ENCODE data around the gene PFKFB1.

DNA sequence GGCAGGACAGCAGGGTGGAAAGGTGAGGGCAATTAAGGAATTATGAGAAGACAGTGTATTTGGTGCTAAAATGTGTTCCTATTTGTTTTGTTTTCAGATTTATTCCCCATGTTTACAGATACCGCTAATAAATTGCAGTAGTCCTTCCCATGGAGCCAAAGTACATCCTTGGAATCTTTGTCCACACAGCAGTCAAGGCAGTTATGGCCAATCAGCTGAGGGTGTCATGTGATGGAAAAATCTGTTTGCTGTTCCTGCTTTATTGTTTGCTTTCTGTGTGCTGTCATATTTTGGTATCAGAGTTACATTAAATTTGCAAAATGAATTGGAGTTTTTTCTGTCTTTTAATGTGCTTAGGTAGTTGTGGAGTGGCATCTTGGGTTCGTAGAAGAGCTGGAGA is 62.9 kb downstream of the PFKFB1 start:
- no peak for TF ChIP-seq TAF1 (IDR thresholded peaks at IDR 0.05; ENCODE audit: borderline replicate concordance, insufficient read depth, low read length)
- no peak for TF ChIP-seq SIN3A (IDR thresholded peaks at IDR 0.05; ENCODE audit: borderline replicate concordance, insufficient read depth, low read length)
